ENCODE data around the gene BCKDHB.
"Not testable (repeated sequence)": the region's sequence is repeated elsewhere in the genome, so short reads cannot be mapped to it uniquely, and the experiment has no call there.

BCKDHB gene

GRCh38 chr6:80234401-80234800 is 127.9 kb downstream of the BCKDHB start:
- no peaks in the 10 kb centered on the region for H3K27me3 ChIP-seq (ENCODE audit: insufficient read depth, low read depth)
- TF ChIP-seq CTCF (conservative IDR thresholded peaks at IDR 0.05; ENCODE audit: low read depth, low read length), result no peak

GRCh38 chr6:80234908-80235307 is 128.4 kb downstream of the BCKDHB start:
- no peak for TF ChIP-seq CTCF (conservative IDR thresholded peaks at IDR 0.05; ENCODE audit: low read depth, low read length)

More at GRCh38 chr6:80234401-80234800, 127.9 kb downstream of the BCKDHB start:
- no peak overlapping the region for H3K27ac ChIP-seq
- no peaks in the 10 kb centered on the region for H4K20me1 ChIP-seq (ENCODE audit: insufficient read depth)
- no peak overlapping the region for H3K4me2 ChIP-seq
- H3K9ac ChIP-seq, result no peak overlapping the region
- no peak overlapping the region for H2AFZ ChIP-seq (ENCODE audit: low read depth)
- H3K4me3 ChIP-seq (IDR thresholded peaks at IDR 0.05; ENCODE audit: insufficient read depth, low read depth, low read length), result no peak overlapping the region
- H3K79me2 ChIP-seq (ENCODE audit: insufficient read depth, low read depth), result no peaks in the 10 kb centered on the region
- no peaks in the 10 kb centered on the region for H3K36me3 ChIP-seq (ENCODE audit: insufficient read depth)
- H3K4me1 ChIP-seq (ENCODE audit: low read depth, poor library complexity, severe bottlenecking), result no peaks in the 10 kb centered on the region

GRCh38 chr6:80235647-80236046 is 129.2 kb downstream of the BCKDHB start:
- Histone ChIP-seq H2AFZ (ENCODE audit: low read depth) (no peak overlapping the region), H3K4me1 (ENCODE audit: low read depth, poor library complexity, severe bottlenecking) (no peaks in the 10 kb centered on the region), H3K36me3 (ENCODE audit: insufficient read depth) (no peaks in the 10 kb centered on the region), H3K9ac (no peak overlapping the region), H4K20me1 (ENCODE audit: insufficient read depth) (no peaks in the 10 kb centered on the region), H3K27me3 (ENCODE audit: insufficient read depth, low read depth) (no peaks in the 10 kb centered on the region), H3K4me2 (no peak overlapping the region), H3K79me2 (ENCODE audit: insufficient read depth, low read depth) (no peaks in the 10 kb centered on the region), H3K4me3 (IDR thresholded peaks at IDR 0.05; ENCODE audit: insufficient read depth, low read depth, low read length) (no peak overlapping the region), H3K27ac (no peak overlapping the region)
- TF ChIP-seq CTCF (conservative IDR thresholded peaks at IDR 0.05; ENCODE audit: low read depth, low read length), result no peak

More at GRCh38 chr6:80234908-80235307, 128.4 kb downstream of the BCKDHB start:
- H3K4me2 ChIP-seq, result no peak overlapping the region
- no peaks in the 10 kb centered on the region for H3K79me2 ChIP-seq (ENCODE audit: insufficient read depth, low read depth)
- H3K27ac ChIP-seq, result no peak overlapping the region
- H3K36me3 ChIP-seq (ENCODE audit: insufficient read depth), result no peaks in the 10 kb centered on the region
- H3K4me1 ChIP-seq (ENCODE audit: low read depth, poor library complexity, severe bottlenecking), result no peaks in the 10 kb centered on the region
- no peak overlapping the region for H3K9ac ChIP-seq
- no peak overlapping the region for H3K4me3 ChIP-seq (IDR thresholded peaks at IDR 0.05; ENCODE audit: insufficient read depth, low read depth, low read length)
- H2AFZ ChIP-seq (ENCODE audit: low read depth), result no peak overlapping the region
- no peaks in the 10 kb centered on the region for H3K27me3 ChIP-seq (ENCODE audit: insufficient read depth, low read depth)
- H4K20me1 ChIP-seq (ENCODE audit: insufficient read depth), result no peaks in the 10 kb centered on the region

GRCh38 chr6:80238754-80239153 is 132.3 kb downstream of the BCKDHB start:
- H3K9ac ChIP-seq; H2AFZ ChIP-seq (ENCODE audit: low read depth); H4K20me1 ChIP-seq (ENCODE audit: insufficient read depth); H3K27me3 ChIP-seq (ENCODE audit: insufficient read depth, low read depth); H3K27ac ChIP-seq; H3K4me3 ChIP-seq (IDR thresholded peaks at IDR 0.05; ENCODE audit: insufficient read depth, low read depth, low read length); H3K79me2 ChIP-seq (ENCODE audit: insufficient read depth, low read depth); H3K4me1 ChIP-seq (ENCODE audit: low read depth, poor library complexity, severe bottlenecking); H3K36me3 ChIP-seq (ENCODE audit: insufficient read depth); H3K4me2 ChIP-seq: not testable (repeated sequence)

DNA sequence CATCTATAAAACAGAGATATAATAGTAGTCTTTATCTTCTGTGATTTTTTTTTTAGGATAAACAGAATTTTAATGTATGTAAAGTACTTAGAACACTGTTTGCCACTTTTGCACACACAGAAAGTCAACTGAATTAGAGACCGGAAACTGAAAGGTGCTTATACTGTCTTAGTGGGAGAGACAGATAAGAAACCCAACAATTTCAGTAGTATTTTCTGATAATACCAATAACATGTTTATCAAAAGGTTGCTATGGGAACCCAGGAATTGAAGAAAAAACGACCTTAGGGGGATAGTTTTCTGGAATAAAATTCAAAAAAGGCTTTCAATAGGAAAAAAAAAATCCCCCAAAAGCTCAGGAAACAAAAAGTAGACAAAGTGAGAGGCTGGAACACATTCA is 138.6 kb downstream of the BCKDHB start:
- Histone ChIP-seq H3K27me3 (ENCODE audit: insufficient read depth, low read depth) (no peaks in the 10 kb centered on the region), H3K4me3 (IDR thresholded peaks at IDR 0.05; ENCODE audit: insufficient read depth, low read depth, low read length) (no peak overlapping the region), H3K9ac (no peak overlapping the region), H3K79me2 (ENCODE audit: insufficient read depth, low read depth) (no peaks in the 10 kb centered on the region), H3K27ac (no peak overlapping the region), H3K36me3 (ENCODE audit: insufficient read depth) (no peaks in the 10 kb centered on the region), H3K4me1 (ENCODE audit: low read depth, poor library complexity, severe bottlenecking) (no peaks in the 10 kb centered on the region), H3K4me2 (no peak overlapping the region), H4K20me1 (ENCODE audit: insufficient read depth) (no peaks in the 10 kb centered on the region), H2AFZ (ENCODE audit: low read depth) (no peak overlapping the region)
- no peak for TF ChIP-seq CTCF (conservative IDR thresholded peaks at IDR 0.05; ENCODE audit: low read depth, low read length)
